HG03159 (cell line): Measurements from ENCODE around the gene CCDC85A.

Source experiments
- ATAC-seq: cut with Tn5 transposase; IDR thresholded peaks from one replicate; pipeline ENCODE4 v1.9.1; 2021; ENCODE audit warnings: mild to moderate bottlenecking, moderate library complexity; ENCODE audit not compliant: unreplicated experiment

The CCDC85A gene

GRCh38 chr2:56234241-56234640 is 50.5 kb downstream of the CCDC85A start:
- no peak for ATAC-seq

GRCh38 chr2:56239030-56239429 is 55.2 kb downstream of the CCDC85A start:
- ATAC-seq = no peak

DNA sequence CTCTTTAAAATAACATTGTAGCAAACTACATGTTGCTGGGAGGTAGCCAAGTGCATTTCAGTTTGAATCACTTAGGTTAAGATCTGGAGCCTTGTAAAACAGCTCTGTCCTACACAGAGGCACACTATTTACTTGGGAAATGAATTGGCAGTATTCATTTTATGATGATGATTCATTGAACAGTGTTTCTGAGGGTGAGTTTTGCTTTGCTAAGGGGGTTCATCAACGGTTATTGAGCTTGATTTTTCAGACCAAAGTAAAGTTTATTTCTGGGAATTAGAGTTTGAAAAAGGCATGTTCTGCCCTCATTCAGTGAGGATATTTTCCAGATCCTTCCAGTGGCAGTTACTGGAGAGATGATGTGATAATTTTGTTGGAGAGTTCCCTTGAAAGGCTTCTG is 55.6 kb downstream of the CCDC85A start:
- ATAC-seq = no peak

DNA sequence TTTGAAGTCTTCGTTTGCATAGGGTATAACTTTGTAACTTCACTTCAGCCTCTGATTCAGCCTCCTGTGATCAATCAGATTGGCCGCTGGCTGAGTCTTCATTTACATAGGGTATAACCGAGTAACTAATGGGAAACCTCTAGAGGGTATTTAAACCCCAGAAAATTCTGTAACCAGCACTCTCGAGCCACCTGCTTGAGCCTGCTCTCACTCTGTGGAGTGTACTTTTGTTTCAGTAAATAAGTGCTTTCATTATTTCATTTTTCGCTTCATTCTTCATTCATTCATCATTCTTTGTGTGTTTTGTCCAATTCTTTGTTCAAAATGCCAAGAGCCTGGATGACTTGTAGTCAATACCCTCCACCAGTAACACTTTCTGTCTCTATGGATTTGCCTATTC is 56.4 kb downstream of the CCDC85A start:
- no peak for ATAC-seq

DNA sequence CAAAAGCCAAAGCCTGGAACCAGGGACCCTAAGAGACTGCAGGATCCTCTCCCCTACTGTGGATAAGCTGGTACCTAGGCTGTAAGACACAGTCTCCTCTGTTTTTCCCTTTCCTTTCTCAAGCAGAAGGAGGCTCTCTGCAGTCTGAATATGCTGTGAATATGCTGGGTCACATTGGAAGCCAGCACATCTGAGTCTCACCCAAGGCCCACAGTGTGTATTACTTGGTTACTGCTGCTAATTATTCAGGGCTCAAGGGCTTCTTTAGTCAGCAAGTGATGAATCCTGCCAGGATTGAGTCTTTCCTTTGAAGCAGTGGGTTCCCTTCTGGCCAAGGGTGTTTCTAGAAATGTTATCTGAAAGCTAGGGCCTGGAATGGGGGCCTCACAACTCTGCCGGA is 60.7 kb downstream of the CCDC85A start:
- ATAC-seq = no peak

- ATAC-seq = no peak
Observed at GRCh38 chr2:56244911-56245530, 61.2 kb downstream of the CCDC85A start.

DNA sequence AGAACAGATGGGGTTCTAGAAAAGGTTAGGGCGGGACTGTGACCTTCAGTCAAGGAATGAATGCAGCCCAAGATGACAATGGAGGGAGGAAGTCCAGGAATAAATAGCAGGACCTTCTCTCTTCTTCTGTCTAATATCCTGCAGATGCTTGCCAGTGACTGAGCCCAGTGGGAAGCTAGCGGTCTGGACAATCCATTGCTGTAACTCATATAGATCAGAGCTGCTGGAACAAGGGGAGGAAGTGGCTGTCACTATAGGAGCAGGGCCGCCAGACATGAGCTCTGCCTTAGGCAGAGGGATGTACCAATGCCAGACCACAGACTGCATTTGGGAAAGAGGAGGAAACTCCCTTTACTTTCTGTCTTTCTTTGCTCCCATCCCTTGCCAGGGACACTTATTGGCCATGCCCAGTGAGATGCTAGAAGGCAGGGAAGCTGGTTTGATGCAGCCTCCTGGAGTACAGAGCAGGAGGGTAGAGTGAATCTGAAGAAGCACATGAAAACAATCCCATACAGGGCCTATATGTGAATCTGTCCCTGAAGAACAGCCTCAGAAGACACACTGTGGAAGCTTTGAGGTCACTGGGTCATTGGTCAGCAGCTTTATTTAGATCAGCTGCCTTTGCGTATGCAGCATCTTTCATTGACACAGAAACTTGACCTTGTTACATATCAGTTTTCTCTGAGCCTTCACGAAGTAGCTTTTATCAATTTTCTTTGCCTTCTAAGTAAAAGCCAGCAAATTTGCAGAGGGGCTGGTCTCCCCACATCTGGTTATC is 65.4 kb downstream of the CCDC85A start:
- ATAC-seq = no peak

DNA sequence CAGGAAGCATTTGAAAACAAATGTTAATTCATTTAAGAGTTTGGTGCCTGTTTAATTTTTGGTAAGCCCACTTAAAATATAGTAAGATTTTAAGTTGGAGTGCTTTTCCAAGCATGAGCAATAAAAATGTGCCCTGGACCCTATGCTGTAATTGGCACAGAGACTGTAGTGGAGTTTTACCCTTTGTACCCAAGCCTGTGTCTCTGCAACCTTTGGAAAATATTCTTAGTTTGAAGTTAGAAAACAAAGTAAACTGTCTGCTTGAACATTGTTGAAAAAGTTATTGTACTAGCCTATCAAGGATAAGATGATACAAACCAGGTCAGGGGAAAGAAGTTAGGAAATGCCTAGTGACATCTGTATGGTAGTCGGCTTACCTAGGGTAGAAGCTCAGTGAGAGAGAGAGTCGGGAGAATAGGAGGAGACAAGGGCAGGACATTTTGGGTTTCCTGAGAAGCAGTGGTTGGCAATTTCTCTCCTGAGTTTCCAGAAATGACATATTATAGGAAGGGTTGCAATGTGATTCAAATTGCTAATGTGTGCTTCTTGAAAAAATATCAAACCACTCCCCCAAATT is 66.5 kb downstream of the CCDC85A start:
- ATAC-seq = no peak

DNA sequence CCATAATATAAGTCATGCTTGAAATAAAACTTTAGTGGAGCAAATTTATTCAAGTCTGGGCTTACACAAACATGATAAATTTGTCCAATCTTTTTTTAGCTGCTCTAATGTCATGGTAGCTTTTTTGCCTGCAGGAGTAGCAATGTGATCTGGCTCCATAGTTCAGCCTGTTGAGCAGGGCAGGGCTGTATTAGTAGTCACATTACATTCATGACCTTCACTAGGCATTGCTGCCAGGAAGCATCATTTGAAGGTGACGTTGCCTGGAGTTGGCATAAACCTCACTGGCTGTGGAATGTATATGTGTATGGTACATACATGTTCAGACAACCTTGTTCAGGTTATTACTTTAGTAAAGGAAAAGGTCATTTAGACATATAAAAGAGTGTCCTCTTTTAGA is 76.6 kb downstream of the CCDC85A start:
- no peak for ATAC-seq

- ATAC-seq = no peak
Observed at GRCh38 chr2:56262241-56262640, 78.5 kb downstream of the CCDC85A start.

GRCh38 chr2:56263876-56264275 is 80.1 kb downstream of the CCDC85A start:
- no peak for ATAC-seq

DNA sequence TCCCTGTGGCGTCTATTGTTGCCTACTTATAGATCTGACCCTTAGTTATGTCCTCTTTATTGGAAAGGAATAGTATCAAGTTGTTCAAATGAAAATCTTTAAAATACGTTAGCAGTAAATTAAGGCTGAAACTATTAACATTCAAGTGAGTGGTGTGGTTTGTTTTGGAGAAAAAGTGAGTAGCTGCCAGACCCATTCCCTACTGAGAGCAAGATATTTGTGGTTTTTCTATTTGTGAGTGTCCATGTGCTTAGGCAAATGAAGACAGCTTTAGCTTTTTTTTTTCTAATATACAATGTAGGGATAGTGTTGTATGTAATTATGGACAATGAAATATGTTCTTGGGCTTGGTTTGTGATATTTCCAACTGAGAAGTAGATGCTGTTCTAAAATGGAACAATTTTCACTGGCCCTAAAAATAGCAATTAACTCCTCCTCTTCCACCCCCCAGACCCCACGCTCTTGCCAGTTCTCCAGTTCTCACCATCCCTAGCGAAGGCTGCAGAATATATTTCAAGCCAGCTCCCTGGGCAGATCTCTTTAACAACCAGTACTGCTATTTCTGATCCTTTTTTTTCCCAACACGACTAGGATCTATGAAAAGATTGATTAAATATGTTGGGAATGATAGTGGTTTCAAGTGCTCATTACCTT is 83.1 kb downstream of the CCDC85A start:
- no peak for ATAC-seq

DNA sequence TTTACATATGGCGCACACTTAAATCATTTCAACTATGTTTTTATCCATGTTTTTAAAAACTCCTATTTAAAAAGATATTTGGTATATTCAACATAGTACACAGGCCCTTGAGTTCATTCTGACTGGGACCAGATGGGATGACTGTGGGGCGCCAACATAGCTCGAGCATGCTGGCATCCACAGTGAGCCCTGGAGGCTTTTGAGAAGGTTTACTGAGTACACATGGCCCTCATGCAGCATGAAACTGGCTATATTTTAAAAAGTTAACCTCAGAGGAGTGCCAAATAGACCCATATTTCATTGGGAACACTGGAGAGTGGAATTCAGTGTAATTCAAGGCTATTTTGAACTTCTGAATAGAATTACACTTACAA is 83.6 kb downstream of the CCDC85A start:
- ATAC-seq = no peak

GRCh38 chr2:56268856-56269255 is 85.1 kb downstream of the CCDC85A start:
- no peak for ATAC-seq

DNA sequence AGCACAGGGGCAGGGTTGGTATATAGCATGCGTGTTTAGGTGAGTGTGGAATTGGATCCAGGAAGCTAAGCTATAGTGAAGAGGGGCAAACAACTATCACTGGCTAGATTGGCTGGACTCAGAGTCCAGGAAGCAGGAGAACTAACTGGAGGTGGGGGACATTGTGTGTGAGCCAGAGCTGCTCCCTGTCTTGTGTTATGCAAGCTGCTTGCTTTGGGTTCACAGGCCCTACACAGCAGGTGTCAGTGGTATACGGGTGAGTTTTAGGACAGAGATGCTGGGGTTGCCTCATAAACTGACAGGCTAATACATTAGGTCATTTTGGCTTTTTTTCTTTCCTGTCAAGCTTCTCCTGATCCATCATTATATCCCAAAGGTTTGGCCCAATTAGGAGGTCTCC is 87.5 kb downstream of the CCDC85A start:
- no peak for ATAC-seq

DNA sequence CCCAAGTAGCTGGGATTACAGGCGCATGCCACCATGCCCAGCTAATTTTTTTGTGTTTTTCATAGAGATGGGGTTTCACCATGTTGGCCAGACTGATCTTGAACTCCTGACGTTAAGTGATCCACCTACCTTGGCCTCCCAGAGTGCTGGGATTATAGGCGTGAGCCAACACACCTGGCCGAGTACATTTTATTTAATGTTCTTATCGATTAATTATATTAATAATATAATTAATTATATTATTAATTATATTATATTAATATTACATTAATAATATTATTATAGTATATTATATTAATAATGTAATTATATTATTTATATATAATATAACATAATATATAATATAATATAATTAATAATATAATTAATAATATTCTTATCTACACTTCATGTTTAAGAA is 101.4 kb downstream of the CCDC85A start:
- ATAC-seq = no peak

DNA sequence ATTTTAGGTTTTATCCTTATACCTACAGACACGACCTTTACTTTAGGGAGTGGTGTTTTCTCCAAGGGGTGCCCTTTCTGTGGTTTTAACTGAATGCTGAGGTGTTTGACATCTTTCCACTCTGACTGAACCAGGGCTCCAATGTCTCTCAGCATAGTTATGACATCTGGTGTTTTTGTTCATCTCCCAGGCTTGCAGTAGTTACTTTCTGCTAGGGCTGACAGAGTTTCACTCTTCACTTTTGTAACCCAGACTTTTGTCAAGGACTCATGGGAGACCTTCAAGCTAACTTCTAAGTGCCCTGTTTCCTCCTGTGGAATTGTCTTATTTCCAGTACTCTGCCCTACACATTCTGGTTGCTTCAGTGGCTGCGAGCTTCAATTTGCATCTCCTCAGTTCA is 103.1 kb downstream of the CCDC85A start:
- no peak for ATAC-seq

DNA sequence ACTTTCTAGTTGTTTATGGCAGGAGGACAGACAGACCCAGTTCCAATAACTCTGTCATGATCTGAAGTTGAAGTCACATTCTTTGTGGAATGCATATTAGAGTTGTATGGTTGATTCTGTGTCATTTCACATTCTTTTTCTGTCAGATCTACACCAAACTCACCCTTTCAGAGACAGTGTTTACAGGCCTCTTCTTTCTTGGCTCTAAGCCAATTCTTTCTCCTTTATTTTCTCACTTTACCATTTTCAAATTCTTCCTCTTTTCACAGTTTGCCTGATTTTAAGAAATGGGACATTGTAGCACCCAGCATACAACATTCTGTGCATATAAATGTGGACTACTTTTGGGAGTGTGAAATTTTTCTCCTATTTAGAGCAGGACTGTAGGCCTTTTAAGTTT is 103.7 kb downstream of the CCDC85A start:
- ATAC-seq = no peak

DNA sequence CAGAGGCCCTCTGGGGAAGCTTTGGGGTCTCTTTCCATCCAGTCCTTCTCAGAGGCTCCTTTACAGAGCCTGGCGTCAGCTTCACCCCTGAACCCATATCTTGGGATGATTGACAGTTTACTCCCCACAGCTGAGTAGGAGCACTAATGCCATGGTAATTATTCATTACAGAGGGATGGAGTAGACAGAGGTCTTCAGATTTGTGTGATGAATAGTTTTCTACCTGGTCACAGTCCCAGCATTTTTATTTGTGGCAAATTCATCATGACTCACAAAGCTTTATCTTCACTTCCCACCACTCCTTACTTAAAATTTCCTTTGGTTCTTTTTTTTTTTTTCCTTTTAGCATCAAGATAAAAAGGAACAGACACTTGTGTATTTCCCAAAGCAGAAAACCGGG is 104.2 kb downstream of the CCDC85A start:
- no peak for ATAC-seq

GRCh38 chr2:56288838-56289580 is 105.2 kb downstream of the CCDC85A start:
- no peak for ATAC-seq

- no peak for ATAC-seq
Observed at GRCh38 chr2:56291711-56292110, 107.9 kb downstream of the CCDC85A start.
